Measurements from ENCODE around the gene RBM14.

DNA sequence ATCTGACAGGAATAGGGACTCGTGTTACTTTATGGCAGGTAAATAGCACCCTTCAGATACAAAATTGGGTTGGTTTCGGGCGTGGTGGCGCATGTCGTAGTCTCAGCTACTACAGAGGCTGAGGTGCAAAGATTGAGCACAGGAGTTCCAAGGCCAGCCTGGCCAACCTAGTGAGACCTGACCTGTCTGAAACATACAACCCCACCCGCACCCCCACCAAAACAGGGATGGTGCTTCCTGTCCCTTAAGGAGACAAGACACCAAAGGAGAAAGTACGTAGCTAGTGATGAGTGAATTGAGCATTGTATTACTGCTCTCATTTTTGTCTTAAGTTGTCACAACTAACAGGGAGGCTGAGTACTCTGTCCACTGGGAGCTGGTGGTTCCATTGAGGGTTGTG is 36.2 kb downstream of the RBM14 start:
- TF ChIP-seq, protein P1, sequence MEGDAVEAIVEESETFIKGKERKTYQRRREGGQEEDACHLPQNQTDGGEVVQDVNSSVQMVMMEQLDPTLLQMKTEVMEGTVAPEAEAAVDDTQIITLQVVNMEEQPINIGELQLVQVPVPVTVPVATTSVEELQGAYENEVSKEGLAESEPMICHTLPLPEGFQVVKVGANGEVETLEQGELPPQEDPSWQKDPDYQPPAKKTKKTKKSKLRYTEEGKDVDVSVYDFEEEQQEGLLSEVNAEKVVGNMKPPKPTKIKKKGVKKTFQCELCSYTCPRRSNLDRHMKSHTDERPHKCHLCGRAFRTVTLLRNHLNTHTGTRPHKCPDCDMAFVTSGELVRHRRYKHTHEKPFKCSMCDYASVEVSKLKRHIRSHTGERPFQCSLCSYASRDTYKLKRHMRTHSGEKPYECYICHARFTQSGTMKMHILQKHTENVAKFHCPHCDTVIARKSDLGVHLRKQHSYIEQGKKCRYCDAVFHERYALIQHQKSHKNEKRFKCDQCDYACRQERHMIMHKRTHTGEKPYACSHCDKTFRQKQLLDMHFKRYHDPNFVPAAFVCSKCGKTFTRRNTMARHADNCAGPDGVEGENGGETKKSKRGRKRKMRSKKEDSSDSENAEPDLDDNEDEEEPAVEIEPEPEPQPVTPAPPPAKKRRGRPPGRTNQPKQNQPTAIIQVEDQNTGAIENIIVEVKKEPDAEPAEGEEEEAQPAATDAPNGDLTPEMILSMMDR (IDR thresholded peaks at IDR 0.05) = no peak
- no peak for TF ChIP-seq POLR2A (IDR thresholded peaks at IDR 0.05)

All from testis (tissue), 2 donors.